Nephron progenitor cell (in vitro differentiated cells): ENCODE data around the gene RNGTT.

Experiments used
- DNase-seq: peaks from one replicate; pipeline ENCODE4 v3.0.0; 2021
- H3K27ac Mint-ChIP-seq: 2 replicates; pipeline ENCODE4 v1.8.0; 2021; ENCODE audit warnings: mild to moderate bottlenecking, moderate library complexity, mixed read lengths
- H3K27me3 Mint-ChIP-seq: 2 replicates; pipeline ENCODE4 v1.8.0; 2021; ENCODE audit warnings: mild to moderate bottlenecking, low read depth, mixed read lengths; ENCODE audit not compliant: poor library complexity
- H3K36me3 Mint-ChIP-seq: 2 replicates; pipeline ENCODE4 v1.8.0; 2021; ENCODE audit warnings: low read depth, mixed read lengths
- H3K4me1 Mint-ChIP-seq: 2 replicates; pipeline ENCODE4 v1.8.0; 2021; ENCODE audit warnings: mixed read lengths
- H3K4me3 Mint-ChIP-seq: 2 replicates; pipeline ENCODE4 v1.8.0; 2021; ENCODE audit warnings: mild to moderate bottlenecking, moderate library complexity, mixed read lengths
- H3K9me3 Mint-ChIP-seq: 2 replicates; pipeline ENCODE4 v1.8.0; 2021; ENCODE audit warnings: mild to moderate bottlenecking, moderate library complexity, mixed read lengths
- CTCF ChIP-seq: fragments of 200-600 bp; sonication (generic); IDR thresholded peaks from 2 replicates; pipeline ENCODE4 v1.5.0; 2021; ENCODE audit warnings: antibody characterized with exemption

RNGTT gene

DNA sequence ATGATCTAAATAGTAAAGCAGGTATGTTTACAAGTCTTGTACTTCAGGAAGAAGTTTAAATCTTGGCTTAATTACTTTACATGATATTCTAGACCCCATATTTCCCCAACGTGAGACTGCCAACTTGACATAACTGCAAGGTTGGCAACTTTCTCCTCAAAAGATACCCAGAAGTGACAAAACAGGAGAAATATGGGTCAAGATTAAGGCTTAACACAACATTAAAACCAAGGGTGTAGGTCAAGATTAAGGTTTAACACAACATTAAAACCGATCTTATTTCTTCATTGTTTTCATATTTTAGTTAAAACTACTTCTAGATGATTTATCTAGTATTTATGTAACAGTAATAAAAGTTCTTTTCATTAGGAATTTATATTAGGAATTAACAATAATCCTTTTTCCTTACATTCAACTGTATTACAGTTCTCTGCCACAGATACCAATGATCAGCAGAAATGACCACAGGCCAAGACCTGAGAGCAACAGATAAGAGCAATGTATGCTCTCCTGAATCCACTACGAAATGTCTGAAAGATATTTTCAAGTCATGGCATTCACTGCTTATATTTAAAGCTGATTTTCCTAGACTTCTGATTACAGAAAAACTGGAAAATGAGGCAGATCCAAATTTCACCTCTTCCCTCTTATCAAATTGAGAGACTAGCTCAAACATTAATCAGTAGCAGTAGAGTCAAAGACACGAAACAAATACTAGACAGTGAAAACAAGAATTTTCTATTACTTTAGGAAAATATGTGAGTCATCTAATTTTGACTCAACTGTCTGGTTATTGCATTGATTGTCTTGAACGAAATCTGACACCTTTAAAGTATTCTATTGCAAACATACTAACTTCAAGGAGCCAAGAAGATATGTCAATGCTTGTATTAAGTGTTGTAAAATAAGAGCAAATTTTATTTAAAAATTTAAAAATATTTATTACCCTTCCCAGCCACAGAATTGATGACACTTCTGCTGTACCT is 72.3 kb downstream of the RNGTT start:
- peaks cover 9% of the 10 kb centered on the region for H3K9me3 Mint-ChIP-seq
- H3K36me3 Mint-ChIP-seq: peaks cover 22% of the 10 kb centered on the region
- no peak for TF ChIP-seq CTCF
- H3K27me3 Mint-ChIP-seq: peaks cover 2% of the 10 kb centered on the region
- DNase-seq: no peak
- H3K27ac Mint-ChIP-seq: no peak overlapping the region
- no peak overlapping the region for H3K4me3 Mint-ChIP-seq
- H3K4me1 Mint-ChIP-seq: no peaks in the 10 kb centered on the region

- Mint-ChIP-seq H3K9me3 (peaks cover 17% of the 10 kb centered on the region), H3K27me3 (peaks cover 2% of the 10 kb centered on the region)
Observed at GRCh38 chr6:88890394-88890793, 73.0 kb downstream of the RNGTT start.

DNA sequence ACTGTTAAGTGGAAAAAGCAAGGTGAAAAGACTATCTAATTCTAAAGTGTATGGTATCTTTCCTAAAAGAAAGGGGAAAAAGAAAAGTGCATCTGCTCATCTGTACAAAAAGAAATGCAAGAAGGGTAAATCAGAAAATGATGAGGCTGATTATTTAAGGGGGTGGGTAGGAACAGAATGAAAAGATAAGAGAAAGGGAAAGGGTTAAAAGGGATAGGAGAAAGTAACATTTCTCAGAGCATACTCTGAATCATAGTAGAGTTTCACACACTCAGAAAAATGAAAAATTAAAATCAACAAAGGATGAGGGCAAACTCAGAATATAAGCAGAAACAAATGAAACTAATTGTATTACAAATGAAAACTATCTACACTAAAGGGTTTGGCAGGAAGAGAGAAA is 79.1 kb downstream of the RNGTT start:
- H3K4me1 Mint-ChIP-seq: no peaks in the 10 kb centered on the region
- H3K9me3 Mint-ChIP-seq: peaks cover 31% of the 10 kb centered on the region
- H3K36me3 Mint-ChIP-seq: peaks cover 56% of the 10 kb centered on the region
- peaks cover 2% of the 10 kb centered on the region for H3K27me3 Mint-ChIP-seq
- no peak for TF ChIP-seq CTCF
- H3K27ac Mint-ChIP-seq: no peak overlapping the region
- no peak for DNase-seq
- no peak overlapping the region for H3K4me3 Mint-ChIP-seq

More at GRCh38 chr6:88890394-88890793, 73.0 kb downstream of the RNGTT start:
- no peak for TF ChIP-seq CTCF
- Mint-ChIP-seq H3K27ac (no peak overlapping the region), H3K36me3 (peaks cover 29% of the 10 kb centered on the region), H3K4me1 (no peaks in the 10 kb centered on the region), H3K4me3 (no peak overlapping the region)
- DNase-seq: no peak

- no peak for TF ChIP-seq CTCF
- no peak for DNase-seq
- Mint-ChIP-seq H3K27me3 (peaks cover 2% of the 10 kb centered on the region), H3K9me3 (peaks cover 31% of the 10 kb centered on the region), H3K36me3 (peaks cover 48% of the 10 kb centered on the region), H3K27ac (no peak overlapping the region), H3K4me1 (no peaks in the 10 kb centered on the region), H3K4me3 (no peak overlapping the region)
Observed at GRCh38 chr6:88882536-88882935, 80.9 kb downstream of the RNGTT start.

DNA sequence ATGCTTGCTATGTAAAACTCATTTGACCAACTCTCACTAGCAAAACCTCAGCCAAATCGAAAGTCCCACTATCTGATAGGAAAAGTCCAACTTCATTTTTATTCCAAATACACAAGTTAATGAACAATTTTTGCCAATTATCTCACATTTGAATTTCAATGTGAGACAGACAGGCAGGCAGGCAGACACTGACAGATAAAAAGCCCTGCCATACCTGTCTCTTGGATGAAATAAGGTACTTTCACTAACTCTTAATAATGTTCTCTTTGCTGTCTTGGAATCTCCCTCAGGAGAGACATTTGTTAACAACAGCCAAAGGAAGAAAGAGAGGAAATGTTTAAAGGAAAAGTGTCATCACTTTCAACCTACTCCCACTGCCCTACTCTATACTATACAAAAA is 82.0 kb downstream of the RNGTT start:
- Mint-ChIP-seq H3K36me3 (peaks cover 37% of the 10 kb centered on the region), H3K4me3 (no peak overlapping the region), H3K27ac (no peak overlapping the region), H3K4me1 (no peaks in the 10 kb centered on the region), H3K27me3 (no peaks in the 10 kb centered on the region), H3K9me3 (peaks cover 24% of the 10 kb centered on the region)
- no peak for TF ChIP-seq CTCF
- no peak for DNase-seq

GRCh38 chr6:88880021-88880420 is 83.4 kb downstream of the RNGTT start:
- TF ChIP-seq CTCF: no peak
- Mint-ChIP-seq H3K27ac (no peak overlapping the region), H3K9me3 (peaks cover 10% of the 10 kb centered on the region), H3K4me3 (no peak overlapping the region), H3K36me3 (peaks cover 23% of the 10 kb centered on the region), H3K27me3 (no peaks in the 10 kb centered on the region), H3K4me1 (no peaks in the 10 kb centered on the region)
- no peak for DNase-seq
